Suprapubic skin (tissue), 4 donors: ENCODE data around the gene NOXO1. TPM values are rescaled to one million over a fixed set of nuclear protein-coding genes. Genes with fewer than 3 reads are reported as not detected.
"Not testable (repeated sequence)": the region's sequence is repeated elsewhere in the genome, so short reads cannot be mapped to it uniquely, and the experiment has no call there.

ENCODE experiments used
- DNase-seq, 2 donors: peaks; one replicate each; pipeline ENCODE4 v3.0.0-alpha.2; 2019; ENCODE audit warnings: low spot score in 2 of 2
- H3K27ac ChIP-seq: fragments of 200-600 bp; sonication (generic); one replicate; pipeline ENCODE4 v1.5.1; 2019
- H3K27me3 ChIP-seq: fragments of 200-600 bp; sonication (generic); one replicate; pipeline ENCODE4 v1.5.1; 2019
- H3K36me3 ChIP-seq: fragments of 200-600 bp; sonication (generic); one replicate; pipeline ENCODE4 v1.5.1; 2019
- H3K4me1 ChIP-seq: fragments of 200-600 bp; sonication (generic); one replicate; pipeline ENCODE4 v1.5.1; 2019
- H3K4me3 ChIP-seq: fragments of 200-600 bp; sonication (generic); one replicate; pipeline ENCODE4 v1.5.1; 2019; ENCODE audit warnings: mild to moderate bottlenecking
- H3K9me3 ChIP-seq: fragments of 200-600 bp; sonication (generic); one replicate; pipeline ENCODE4 v1.5.1; 2019
- EP300 ChIP-seq: sonication (generic); formaldehyde crosslinking; IDR thresholded peaks from one replicate; pipeline ENCODE4 v1.6.1; 2017; ENCODE audit warnings: antibody characterized with exemption
- POLR2A ChIP-seq, 2 donors: fragments of 450-650 bp; IDR thresholded peaks; one replicate each; pipeline ENCODE4 v1.6.1; 2017; ENCODE audit warnings: antibody characterized with exemption in 2 of 2, mild to moderate bottlenecking in 2 of 2, moderate library complexity in 2 of 2
- POLR2AphosphoS5 ChIP-seq, 3 donors: sonication (generic); formaldehyde crosslinking; IDR thresholded peaks; one replicate each; pipeline ENCODE4 v1.6.1; 2017; ENCODE audit warnings: antibody characterized with exemption in 3 of 3
- WGBS: methylation state at CpG from one replicate; pipeline ENCODE4 v1.1.5; 2018; 5-methylcytosine and 5-hydroxymethylcytosine counted together
- total RNA-seq, 4 donors: library from RNA; depleted of rRNA; stranded (reverse); fragments of >200 nt; gene quantifications; one replicate each; pipeline ENCODE4 v1.1.0, GENCODE V29; 2016
- TF ChIP-seq, protein P1 (sequence below), 2 donors: fragments of 200-600 bp in 1 of 2; fragments of 450-650 bp in 1 of 2; sonication (generic) in 1 of 2; IDR thresholded peaks; one replicate each; pipeline ENCODE4 v1.5.1; 2016 to 2019; ENCODE audit warnings: antibody characterized with exemption in 2 of 2, mild to moderate bottlenecking in 1 of 2, moderate library complexity in 1 of 2

NOXO1 gene
- total RNA-seq, 4 donors from 2014 or later: 1.1 to 3.1 (median 2.0) TPM; not detected in 1

DNA sequence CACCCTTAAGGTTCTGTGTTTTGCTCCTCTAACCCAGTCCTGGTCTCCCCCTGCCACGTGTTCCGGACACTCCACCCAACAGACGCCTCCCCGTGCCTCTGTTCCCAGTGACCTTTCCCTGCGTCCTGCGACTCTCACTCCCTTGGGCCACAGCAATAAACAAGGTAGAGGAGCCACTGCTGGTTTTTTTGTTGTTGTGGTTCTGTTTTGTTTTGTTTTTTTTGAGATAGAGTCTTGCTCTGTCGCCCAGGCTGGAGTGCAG, 34.6 kb upstream of the NOXO1 start:
- no peak for DNase-seq
- H3K27me3 ChIP-seq: peaks cover 24% of the 10 kb centered on the region
- H3K4me1 ChIP-seq: peaks cover 29% of the 10 kb centered on the region
- H3K36me3 ChIP-seq: no peaks in the 10 kb centered on the region
- no peak overlapping the region for H3K4me3 ChIP-seq
- H3K9me3 ChIP-seq: no peaks in the 10 kb centered on the region
- 80% methylated on average over 7 of the region's 7 CpGs for WGBS
- TF ChIP-seq POLR2A (IDR thresholded peaks at IDR 0.05) (no peak), POLR2AphosphoS5 (IDR thresholded peaks at IDR 0.05) (no peak), EP300 (no peak)
- TF ChIP-seq, protein P1, sequence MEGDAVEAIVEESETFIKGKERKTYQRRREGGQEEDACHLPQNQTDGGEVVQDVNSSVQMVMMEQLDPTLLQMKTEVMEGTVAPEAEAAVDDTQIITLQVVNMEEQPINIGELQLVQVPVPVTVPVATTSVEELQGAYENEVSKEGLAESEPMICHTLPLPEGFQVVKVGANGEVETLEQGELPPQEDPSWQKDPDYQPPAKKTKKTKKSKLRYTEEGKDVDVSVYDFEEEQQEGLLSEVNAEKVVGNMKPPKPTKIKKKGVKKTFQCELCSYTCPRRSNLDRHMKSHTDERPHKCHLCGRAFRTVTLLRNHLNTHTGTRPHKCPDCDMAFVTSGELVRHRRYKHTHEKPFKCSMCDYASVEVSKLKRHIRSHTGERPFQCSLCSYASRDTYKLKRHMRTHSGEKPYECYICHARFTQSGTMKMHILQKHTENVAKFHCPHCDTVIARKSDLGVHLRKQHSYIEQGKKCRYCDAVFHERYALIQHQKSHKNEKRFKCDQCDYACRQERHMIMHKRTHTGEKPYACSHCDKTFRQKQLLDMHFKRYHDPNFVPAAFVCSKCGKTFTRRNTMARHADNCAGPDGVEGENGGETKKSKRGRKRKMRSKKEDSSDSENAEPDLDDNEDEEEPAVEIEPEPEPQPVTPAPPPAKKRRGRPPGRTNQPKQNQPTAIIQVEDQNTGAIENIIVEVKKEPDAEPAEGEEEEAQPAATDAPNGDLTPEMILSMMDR (IDR thresholded peaks at IDR 0.05): no peak
- H3K27ac ChIP-seq: peak overlapping the region; percentile 25

DNA sequence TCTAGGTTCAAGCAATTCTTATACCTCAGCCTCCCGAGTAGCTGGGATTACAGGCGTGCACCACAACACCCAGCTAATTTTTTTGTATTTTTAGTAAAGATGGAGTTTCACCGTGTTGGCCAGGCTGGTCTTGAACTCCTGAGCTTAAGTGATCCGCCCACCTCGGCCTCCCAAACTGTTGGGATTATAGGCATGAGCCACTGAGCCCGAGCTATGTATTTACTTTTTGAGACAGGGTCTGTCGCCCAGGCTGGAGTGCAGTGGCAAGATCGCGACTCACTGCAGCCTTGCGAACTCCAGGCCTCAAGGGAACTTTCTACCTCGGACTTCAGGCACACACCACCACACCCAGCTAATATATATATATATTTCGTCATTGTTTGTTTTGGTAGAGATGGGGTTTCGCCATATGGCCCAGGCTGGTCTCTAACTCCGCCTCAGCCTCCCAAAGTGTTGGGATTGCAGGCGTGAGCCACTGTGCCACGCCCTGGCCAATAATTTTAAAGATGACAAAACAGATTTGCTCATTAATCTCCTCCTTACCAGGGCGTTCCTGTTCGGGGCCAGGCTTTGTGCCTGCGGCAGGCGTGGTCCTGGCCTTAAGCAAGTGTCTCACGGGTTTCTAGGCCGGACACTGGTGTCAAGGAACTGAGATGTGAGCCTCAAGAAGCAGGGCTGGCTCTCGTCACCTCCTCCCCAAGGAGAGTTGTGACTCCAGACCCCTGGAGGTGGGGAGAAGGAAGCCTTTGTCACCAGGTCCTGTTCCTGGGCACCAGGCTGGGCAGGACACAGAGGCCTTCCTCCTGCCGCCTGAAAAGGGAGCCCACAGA, 34.1 kb upstream of the NOXO1 start:
- H3K4me1 ChIP-seq: peaks cover 29% of the 10 kb centered on the region
- no peaks in the 10 kb centered on the region for H3K36me3 ChIP-seq
- no peaks in the 10 kb centered on the region for H3K9me3 ChIP-seq
- DNase-seq: no peak
- H3K27me3 ChIP-seq: peaks cover 18% of the 10 kb centered on the region
- no peak for TF ChIP-seq POLR2AphosphoS5 (IDR thresholded peaks at IDR 0.05)
- no peak for TF ChIP-seq POLR2A (IDR thresholded peaks at IDR 0.05)
- no peak for TF ChIP-seq EP300
- TF ChIP-seq, protein P1 (IDR thresholded peaks at IDR 0.05): no peak
- H3K27ac ChIP-seq: peak overlapping the region; percentile 25
- WGBS: 60% methylated on average over 24 of the region's 24 CpGs
- H3K4me3 ChIP-seq: no peak overlapping the region

DNA sequence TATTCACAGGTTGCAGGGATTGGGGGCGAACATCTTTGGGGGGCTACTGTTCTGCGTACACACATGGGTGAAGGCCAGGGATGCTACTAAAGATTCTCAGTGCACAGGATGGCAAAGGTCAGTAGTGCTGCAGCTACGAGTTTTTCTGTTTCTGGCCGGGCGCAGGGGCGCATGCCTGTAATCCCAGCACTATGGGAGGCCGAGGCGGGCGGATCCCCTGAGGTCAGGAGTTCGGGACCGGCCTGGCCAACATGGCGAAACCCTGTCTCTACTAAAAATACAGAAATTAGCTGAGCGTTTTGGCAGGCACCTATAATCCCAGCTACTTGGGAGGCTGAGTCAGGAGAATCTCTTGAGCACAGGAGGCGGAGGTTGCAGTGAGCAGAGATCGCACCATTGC, 32.3 kb upstream of the NOXO1 start:
- WGBS: 92% methylated on average over 15 of the region's 15 CpGs
- Histone ChIP-seq H3K36me3 (no peaks in the 10 kb centered on the region), H3K27me3 (peaks cover under 1% of the 10 kb centered on the region), H3K4me3 (no peak overlapping the region), H3K4me1 (peaks cover 28% of the 10 kb centered on the region), H3K9me3 (no peaks in the 10 kb centered on the region), H3K27ac (no peak overlapping the region)
- DNase-seq: no peak
- TF ChIP-seq POLR2A (IDR thresholded peaks at IDR 0.05) (no peak), POLR2AphosphoS5 (IDR thresholded peaks at IDR 0.05) (no peak), EP300 (no peak)
- TF ChIP-seq, protein P1 (IDR thresholded peaks at IDR 0.05): no peak

DNA sequence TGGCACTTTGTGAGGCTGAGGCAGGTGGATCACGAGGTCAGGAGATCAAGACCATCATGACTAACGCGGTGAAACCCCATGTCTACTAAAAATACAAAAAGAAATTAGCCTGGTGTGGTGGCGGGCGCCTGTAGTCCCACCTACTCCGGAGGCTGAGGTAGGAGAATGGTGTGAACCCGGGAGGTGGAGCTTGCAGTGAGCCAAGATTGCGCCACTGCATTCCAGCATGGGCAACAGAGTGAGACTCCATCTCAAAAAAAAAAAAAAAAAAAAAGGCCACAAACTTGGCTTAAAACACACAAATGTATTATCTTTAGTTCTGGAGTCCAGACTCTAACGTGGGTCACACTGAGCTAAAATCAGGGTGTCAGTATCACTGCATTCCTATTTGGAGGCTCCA, 30.5 kb upstream of the NOXO1 start:
- not testable (repeated sequence) for H3K4me3 ChIP-seq, H3K27ac ChIP-seq, H3K9me3 ChIP-seq, DNase-seq, H3K27me3 ChIP-seq, H3K36me3 ChIP-seq
- 82% methylated on average over 9 of the region's 9 CpGs for WGBS
- peaks cover 46% of the 10 kb centered on the region for H3K4me1 ChIP-seq

DNA sequence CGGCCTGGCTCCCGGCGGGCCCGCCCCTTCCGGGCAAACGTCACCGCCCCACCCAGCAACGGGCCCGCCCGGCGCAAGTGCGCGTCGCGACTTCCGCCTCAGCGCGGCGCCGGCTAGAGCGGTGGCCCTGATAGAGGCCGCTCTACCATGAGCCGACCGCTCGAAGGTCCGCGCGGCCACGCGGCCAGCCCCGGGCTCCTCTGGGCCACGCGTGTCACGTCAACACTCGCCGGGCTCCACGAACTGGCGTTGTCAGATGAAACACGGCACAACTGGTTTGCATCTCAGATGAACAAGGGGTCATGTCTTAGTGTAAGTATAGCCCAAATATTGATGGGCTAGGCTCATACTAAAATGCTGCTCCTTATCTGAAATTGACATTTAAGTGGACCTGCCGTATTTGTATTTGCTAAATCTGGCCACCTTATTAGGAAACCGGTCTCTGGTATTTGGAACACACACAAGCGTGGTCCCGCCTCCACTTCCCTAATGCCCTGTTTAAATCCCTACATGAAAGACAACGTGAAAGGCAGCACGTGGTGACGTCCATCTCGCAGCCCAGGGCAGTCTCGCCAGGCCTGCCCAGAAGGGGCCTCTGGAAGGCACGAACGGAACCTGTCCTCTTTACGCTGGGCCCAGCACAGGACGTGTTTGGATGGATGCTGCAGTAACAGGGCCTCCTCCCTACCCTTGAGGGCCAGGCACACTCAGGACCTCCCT, 28.7 kb upstream of the NOXO1 start, which contains the start of gene ZNF598:
Gene ZNF598, minus strand, starts transcription at position 31 of the 720 bp plus-strand sequence.
- no peaks in the 10 kb centered on the region for H3K9me3 ChIP-seq
- H3K27ac ChIP-seq: peak within 1 kb of the TSS; percentile 97
- peak within 1 kb of the TSS; percentile 99 for H3K4me3 ChIP-seq
- no peaks in the 10 kb centered on the region for H3K27me3 ChIP-seq
- WGBS: 2% methylated on average over 8 of the region's 52 CpGs
- H3K4me1 ChIP-seq: peaks cover 52% of the 10 kb centered on the region
- DNase-seq: no peak
- TF ChIP-seq, protein P1 (IDR thresholded peaks at IDR 0.05): no peak
- TF ChIP-seq POLR2A (IDR thresholded peaks at IDR 0.05) (peak; percentile 77 to 81), POLR2AphosphoS5 (IDR thresholded peaks at IDR 0.05) (peak in 2 of 3 donors; percentile 12 to 77)
- H3K36me3 ChIP-seq: no peaks in the 10 kb centered on the region
